Endothelial cell (in vitro differentiated cells): ENCODE data around the gene CHAD. TPM values are rescaled to one million over a fixed set of nuclear protein-coding genes. Genes with fewer than 3 reads are reported as not detected.
A peak's percentile ranks its signal among the peaks of the same experiment; 100 is the strongest.

Experiments used
- DNase-seq: peaks from one replicate; pipeline ENCODE4 v3.0.0; 2021; ENCODE audit warnings: low spot score
- H3K27ac Mint-ChIP-seq: one replicate; pipeline ENCODE4 v1.8.0; 2021; ENCODE audit warnings: mixed read lengths, inconsistent platforms; ENCODE audit not compliant: unreplicated experiment
- H3K27me3 Mint-ChIP-seq: one replicate; pipeline ENCODE4 v1.8.0; 2021; ENCODE audit warnings: mild to moderate bottlenecking, moderate library complexity, mixed read lengths, inconsistent platforms; ENCODE audit not compliant: unreplicated experiment
- H3K36me3 Mint-ChIP-seq: one replicate; pipeline ENCODE4 v1.8.0; 2021; ENCODE audit warnings: mild to moderate bottlenecking, low read depth, mixed read lengths, inconsistent platforms; ENCODE audit not compliant: unreplicated experiment
- H3K4me1 Mint-ChIP-seq: one replicate; pipeline ENCODE4 v1.8.0; 2021; ENCODE audit warnings: mild to moderate bottlenecking, mixed read lengths, inconsistent platforms; ENCODE audit not compliant: unreplicated experiment
- H3K4me3 Mint-ChIP-seq: one replicate; pipeline ENCODE4 v1.8.0; 2021; ENCODE audit warnings: mild to moderate bottlenecking, mixed read lengths, inconsistent platforms; ENCODE audit not compliant: unreplicated experiment
- H3K9me3 Mint-ChIP-seq: one replicate; pipeline ENCODE4 v1.8.0; 2021; ENCODE audit warnings: mixed read lengths, inconsistent platforms; ENCODE audit not compliant: unreplicated experiment
- total RNA-seq: library from RNA; stranded (reverse); fragmentation: NEBNext Ultra II Directional; extraction: Animal tissue kit (Norgen Biotek cat#: 25700); gene quantifications from one replicate; pipeline ENCODE4 v1.2.1, GENCODE V29; 2021; ENCODE audit not compliant: unreplicated experiment
- TF ChIP-seq, protein P1 (sequence below): fragments of 200-600 bp; sonication (generic); IDR thresholded peaks from one replicate; pipeline ENCODE4 v1.5.0; 2021; ENCODE audit warnings: antibody characterized with exemption; ENCODE audit not compliant: unreplicated experiment

The CHAD gene
- total RNA-seq, 1 donor from 2014 or later, result not detected

DNA sequence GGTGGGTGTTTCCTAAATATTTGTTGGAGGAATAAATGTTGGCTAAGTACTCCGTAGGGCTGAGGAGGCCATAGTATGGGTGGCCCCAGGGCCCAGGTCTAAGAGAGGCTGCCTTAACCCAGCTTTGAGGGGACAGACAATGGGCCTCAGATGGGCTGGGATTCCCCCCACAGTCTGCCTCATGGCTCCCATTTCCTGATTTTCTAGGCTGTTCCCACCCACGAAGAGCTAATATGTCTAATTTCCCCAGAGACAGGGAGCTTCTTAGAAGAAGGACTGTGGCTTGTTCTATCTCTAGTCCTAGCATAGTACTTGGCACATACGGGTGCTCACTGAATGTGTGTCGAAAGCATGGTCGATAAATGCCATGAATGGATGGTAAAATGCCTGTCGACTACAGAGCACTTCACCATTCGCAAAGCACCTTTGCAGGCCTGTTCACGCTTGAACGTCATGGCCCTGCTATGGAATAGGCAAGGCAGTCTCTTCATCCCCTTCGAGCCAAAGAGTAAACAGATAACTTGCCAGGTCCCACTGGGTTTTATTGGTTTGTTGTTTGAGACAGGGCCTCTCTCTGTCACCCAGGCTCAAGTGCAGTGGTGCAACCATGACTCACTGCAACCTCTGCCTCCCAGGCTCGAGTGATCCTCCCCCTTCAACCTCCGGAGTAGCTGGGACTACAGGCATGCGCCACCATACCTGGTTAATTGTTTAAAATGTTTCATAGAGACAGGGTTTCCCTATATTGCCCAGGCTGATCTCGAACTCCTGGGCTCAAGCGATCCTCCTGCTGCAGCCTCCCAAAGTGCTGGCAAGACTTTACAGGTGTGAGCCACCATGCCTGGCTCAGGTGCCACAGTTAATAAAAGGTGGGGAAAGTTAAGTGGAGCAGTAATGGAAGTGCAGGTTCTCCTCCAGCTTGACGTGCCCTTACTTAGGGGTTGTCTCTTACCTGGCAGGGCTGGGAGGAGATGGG, 9.7 kb downstream of the CHAD start:
- H3K9me3 Mint-ChIP-seq, result no peaks in the 10 kb centered on the region
- H3K27ac Mint-ChIP-seq, result no peak overlapping the region
- peaks cover 4% of the 10 kb centered on the region for H3K27me3 Mint-ChIP-seq

DNA sequence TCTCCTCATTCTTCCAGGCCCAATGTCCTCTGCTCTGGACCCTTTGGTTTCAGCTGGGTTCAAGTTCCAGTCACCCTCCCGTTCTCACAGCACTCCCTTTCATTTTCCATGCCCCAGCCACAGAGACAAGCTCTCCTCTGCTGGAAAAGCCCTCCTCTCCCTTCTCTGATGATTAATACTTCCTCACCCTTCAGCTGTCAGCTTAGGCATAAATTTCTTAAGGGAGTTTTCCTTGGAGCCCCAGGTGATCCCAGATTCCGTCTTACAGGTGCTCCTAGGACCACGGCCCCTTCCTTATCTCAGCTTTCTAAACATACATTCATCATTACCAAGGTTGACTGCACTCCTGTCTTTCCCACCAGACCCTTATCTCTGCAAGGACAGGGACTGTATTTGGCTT, 10.4 kb downstream of the CHAD start:
- TF ChIP-seq, protein P1, sequence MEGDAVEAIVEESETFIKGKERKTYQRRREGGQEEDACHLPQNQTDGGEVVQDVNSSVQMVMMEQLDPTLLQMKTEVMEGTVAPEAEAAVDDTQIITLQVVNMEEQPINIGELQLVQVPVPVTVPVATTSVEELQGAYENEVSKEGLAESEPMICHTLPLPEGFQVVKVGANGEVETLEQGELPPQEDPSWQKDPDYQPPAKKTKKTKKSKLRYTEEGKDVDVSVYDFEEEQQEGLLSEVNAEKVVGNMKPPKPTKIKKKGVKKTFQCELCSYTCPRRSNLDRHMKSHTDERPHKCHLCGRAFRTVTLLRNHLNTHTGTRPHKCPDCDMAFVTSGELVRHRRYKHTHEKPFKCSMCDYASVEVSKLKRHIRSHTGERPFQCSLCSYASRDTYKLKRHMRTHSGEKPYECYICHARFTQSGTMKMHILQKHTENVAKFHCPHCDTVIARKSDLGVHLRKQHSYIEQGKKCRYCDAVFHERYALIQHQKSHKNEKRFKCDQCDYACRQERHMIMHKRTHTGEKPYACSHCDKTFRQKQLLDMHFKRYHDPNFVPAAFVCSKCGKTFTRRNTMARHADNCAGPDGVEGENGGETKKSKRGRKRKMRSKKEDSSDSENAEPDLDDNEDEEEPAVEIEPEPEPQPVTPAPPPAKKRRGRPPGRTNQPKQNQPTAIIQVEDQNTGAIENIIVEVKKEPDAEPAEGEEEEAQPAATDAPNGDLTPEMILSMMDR, result no peak
- DNase-seq, result no peak
- H3K4me3 Mint-ChIP-seq, result peak overlapping the region; percentile 42

More for the DNA sequence above, 9.7 kb downstream of the CHAD start:
- TF ChIP-seq, protein P1, result no peak
- Mint-ChIP-seq H3K4me3 (peak overlapping the region; percentile 42), H3K4me1 (peaks cover 6% of the 10 kb centered on the region), H3K36me3 (peaks cover 10% of the 10 kb centered on the region)
- DNase-seq, result no peak

DNA sequence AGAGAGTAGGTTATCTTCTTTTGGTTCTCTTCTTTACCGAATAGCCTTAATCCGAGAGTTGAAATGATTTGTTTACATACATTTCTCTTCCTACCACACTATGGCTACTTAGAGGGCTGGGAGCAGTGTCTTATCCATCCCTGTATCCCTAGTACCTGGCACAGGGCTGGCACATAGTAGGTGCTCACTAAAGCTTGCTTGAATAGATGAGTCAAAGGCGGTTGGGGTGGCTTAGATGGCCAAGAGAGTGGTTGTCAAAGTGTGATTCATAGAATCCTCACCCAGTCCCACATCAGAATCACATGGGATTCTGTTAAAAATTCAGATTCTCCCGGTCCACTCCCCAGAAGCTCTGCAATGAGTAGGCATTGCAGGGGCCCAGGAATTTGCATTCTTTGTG, 11.1 kb downstream of the CHAD start:
- no peak for DNase-seq
- H3K36me3 Mint-ChIP-seq, result peaks cover 13% of the 10 kb centered on the region
- no peak overlapping the region for H3K4me3 Mint-ChIP-seq
- H3K27me3 Mint-ChIP-seq, result peaks cover 4% of the 10 kb centered on the region
- no peak overlapping the region for H3K27ac Mint-ChIP-seq
- TF ChIP-seq, protein P1, result no peak
- peaks cover 6% of the 10 kb centered on the region for H3K4me1 Mint-ChIP-seq
- no peaks in the 10 kb centered on the region for H3K9me3 Mint-ChIP-seq

More for the DNA sequence above, 10.4 kb downstream of the CHAD start:
- H3K36me3 Mint-ChIP-seq, result peaks cover 13% of the 10 kb centered on the region
- H3K27ac Mint-ChIP-seq, result no peak overlapping the region
- H3K9me3 Mint-ChIP-seq, result no peaks in the 10 kb centered on the region
- peaks cover 6% of the 10 kb centered on the region for H3K4me1 Mint-ChIP-seq
- peaks cover 4% of the 10 kb centered on the region for H3K27me3 Mint-ChIP-seq

DNA sequence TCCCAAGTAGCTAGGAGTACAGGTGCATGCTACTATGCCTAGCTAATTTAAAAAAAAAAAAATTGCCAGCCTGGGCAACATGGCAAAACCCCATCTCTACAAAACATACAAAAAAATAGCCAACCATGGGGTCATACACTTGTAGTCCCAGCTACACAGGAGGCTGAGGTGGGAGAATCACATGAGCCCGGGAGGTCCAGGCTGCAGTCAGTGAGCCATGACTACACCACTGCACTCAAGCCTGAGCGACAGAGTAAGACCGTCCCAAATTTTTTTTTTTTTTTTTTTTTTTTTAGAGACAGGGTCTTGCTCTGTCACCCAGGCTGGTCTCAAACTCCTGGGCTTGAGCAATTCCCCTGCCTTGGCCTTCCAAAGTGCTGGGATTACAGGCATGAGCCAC, 14.8 kb downstream of the CHAD start:
- H3K4me1 Mint-ChIP-seq, result peaks cover 6% of the 10 kb centered on the region
- no peak for DNase-seq
- no peaks in the 10 kb centered on the region for H3K9me3 Mint-ChIP-seq
- peaks cover 9% of the 10 kb centered on the region for H3K36me3 Mint-ChIP-seq
- H3K27me3 Mint-ChIP-seq, result peaks cover 2% of the 10 kb centered on the region
- no peak overlapping the region for H3K4me3 Mint-ChIP-seq
- H3K27ac Mint-ChIP-seq, result no peak overlapping the region
- TF ChIP-seq, protein P1, result no peak
